ENCODE measurements around the gene TMEM9. TPM values are rescaled to one million over a fixed set of nuclear protein-coding genes. Genes with fewer than 3 reads are reported as not detected.

TMEM9 gene
- total RNA-seq, 4 donors from 2014 or later, result 88.9 to 190 (median 133) TPM

GRCh38 chr1:201104141-201104540, 50.1 kb downstream of the TMEM9 start:
- TF ChIP-seq POLR2A (IDR thresholded peaks at IDR 0.05), result no peak
- TF ChIP-seq, protein P1, sequence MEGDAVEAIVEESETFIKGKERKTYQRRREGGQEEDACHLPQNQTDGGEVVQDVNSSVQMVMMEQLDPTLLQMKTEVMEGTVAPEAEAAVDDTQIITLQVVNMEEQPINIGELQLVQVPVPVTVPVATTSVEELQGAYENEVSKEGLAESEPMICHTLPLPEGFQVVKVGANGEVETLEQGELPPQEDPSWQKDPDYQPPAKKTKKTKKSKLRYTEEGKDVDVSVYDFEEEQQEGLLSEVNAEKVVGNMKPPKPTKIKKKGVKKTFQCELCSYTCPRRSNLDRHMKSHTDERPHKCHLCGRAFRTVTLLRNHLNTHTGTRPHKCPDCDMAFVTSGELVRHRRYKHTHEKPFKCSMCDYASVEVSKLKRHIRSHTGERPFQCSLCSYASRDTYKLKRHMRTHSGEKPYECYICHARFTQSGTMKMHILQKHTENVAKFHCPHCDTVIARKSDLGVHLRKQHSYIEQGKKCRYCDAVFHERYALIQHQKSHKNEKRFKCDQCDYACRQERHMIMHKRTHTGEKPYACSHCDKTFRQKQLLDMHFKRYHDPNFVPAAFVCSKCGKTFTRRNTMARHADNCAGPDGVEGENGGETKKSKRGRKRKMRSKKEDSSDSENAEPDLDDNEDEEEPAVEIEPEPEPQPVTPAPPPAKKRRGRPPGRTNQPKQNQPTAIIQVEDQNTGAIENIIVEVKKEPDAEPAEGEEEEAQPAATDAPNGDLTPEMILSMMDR (IDR thresholded peaks at IDR 0.05), result no peak
- intact Hi-C loops (cut with DNase I), result no loop called here
- Histone ChIP-seq H3K27me3 (no peaks in the 10 kb centered on the region), H3K4me1 (no peaks in the 10 kb centered on the region), H3K9me3 (no peaks in the 10 kb centered on the region), H3K36me3 (no peaks in the 10 kb centered on the region), H3K27ac (no peak overlapping the region), H3K4me3 (replicated peaks in 1 of 3) (no peak overlapping the region)
- WGBS, 2 donors, result 53 to 79% methylated on average over 1 of the region's 1 CpG
- DNase-seq, result no peak

GRCh38 chr1:201103666-201104065, 50.6 kb downstream of the TMEM9 start:
- DNase-seq, result no peak
- H3K9me3 ChIP-seq, result no peaks in the 10 kb centered on the region
- WGBS, 2 donors, result 69 to 80% methylated on average over 2 to 8 of the region's 9 CpGs
- no peak overlapping the region for H3K27ac ChIP-seq
- intact Hi-C loops (cut with DNase I), result no loop called here
- no peaks in the 10 kb centered on the region for H3K27me3 ChIP-seq
- TF ChIP-seq, protein P1 (IDR thresholded peaks at IDR 0.05), result no peak
- TF ChIP-seq POLR2A (IDR thresholded peaks at IDR 0.05), result no peak
- H3K36me3 ChIP-seq, result no peaks in the 10 kb centered on the region
- H3K4me1 ChIP-seq, result no peaks in the 10 kb centered on the region
- H3K4me3 ChIP-seq (replicated peaks in 1 of 3), result no peak overlapping the region

GRCh38 chr1:201100169-201100930, 53.9 kb downstream of the TMEM9 start:
- intact Hi-C loops (cut with DNase I), result no loop called here
- no peaks in the 10 kb centered on the region for H3K27me3 ChIP-seq
- H3K4me3 ChIP-seq (replicated peaks in 1 of 3), result no peak overlapping the region
- no peaks in the 10 kb centered on the region for H3K9me3 ChIP-seq
- WGBS, 2 donors, result 89 to 95% methylated on average over 12 of the region's 12 CpGs
- H3K36me3 ChIP-seq, result no peaks in the 10 kb centered on the region
- H3K4me1 ChIP-seq, result no peaks in the 10 kb centered on the region
- H3K27ac ChIP-seq, result no peak overlapping the region
- no peak for DNase-seq
- TF ChIP-seq, protein P1 (IDR thresholded peaks at IDR 0.05), result no peak
- TF ChIP-seq POLR2A (IDR thresholded peaks at IDR 0.05), result no peak

- no peak for DNase-seq
- no peak overlapping the region for H3K4me3 ChIP-seq (replicated peaks in 1 of 3)
- no peaks in the 10 kb centered on the region for H3K27me3 ChIP-seq
- H3K9me3 ChIP-seq, result no peaks in the 10 kb centered on the region
- intact Hi-C loops (cut with DNase I), result no loop called here
- no peaks in the 10 kb centered on the region for H3K36me3 ChIP-seq
- no peaks in the 10 kb centered on the region for H3K4me1 ChIP-seq
- H3K27ac ChIP-seq, result no peak overlapping the region
- TF ChIP-seq, protein P1 (IDR thresholded peaks at IDR 0.05), result no peak
- 80 to 89% methylated on average over 5 of the region's 5 CpGs for WGBS, 2 donors
Measured at GRCh38 chr1:201098992-201099677, 55.1 kb downstream of the TMEM9 start.
